ENCODE results near the gene ZNF581. TPM values are rescaled to one million over a fixed set of nuclear protein-coding genes. Genes with fewer than 3 reads are reported as not detected.
A peak's percentile ranks its signal among the peaks of the same experiment; 100 is the strongest.

ZNF581 gene
- total and polyA plus RNA-seq, 2 experiments from 2014 or later = 22.3 to 42.0 TPM

DNA sequence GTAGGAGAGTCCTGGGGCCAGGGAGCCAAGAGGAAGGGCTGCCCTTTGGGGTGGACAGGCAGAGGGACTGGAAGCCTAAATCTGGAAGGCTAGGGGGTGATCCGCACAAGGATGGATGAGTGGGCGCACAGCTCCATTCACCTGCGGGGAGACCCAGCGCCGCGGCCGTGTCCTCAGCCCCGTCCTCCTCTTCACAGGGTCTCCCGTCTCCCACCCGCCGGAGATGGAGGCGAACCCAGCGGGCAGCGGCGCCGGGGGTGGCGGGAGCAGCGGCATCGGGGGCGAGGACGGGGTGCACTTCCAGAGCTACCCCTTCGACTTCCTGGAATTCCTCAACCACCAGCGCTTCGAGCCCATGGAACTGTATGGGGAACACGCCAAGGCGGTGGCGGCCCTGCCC lies 30.1 kb upstream of the ZNF581 start:
- no peaks in the 10 kb centered on the region for H3K9me3 ChIP-seq (ENCODE audit: low read depth)
- DNase-seq (ENCODE audit: low read depth in 1 of 2, low spot score in 1 of 2) = no peak

DNA sequence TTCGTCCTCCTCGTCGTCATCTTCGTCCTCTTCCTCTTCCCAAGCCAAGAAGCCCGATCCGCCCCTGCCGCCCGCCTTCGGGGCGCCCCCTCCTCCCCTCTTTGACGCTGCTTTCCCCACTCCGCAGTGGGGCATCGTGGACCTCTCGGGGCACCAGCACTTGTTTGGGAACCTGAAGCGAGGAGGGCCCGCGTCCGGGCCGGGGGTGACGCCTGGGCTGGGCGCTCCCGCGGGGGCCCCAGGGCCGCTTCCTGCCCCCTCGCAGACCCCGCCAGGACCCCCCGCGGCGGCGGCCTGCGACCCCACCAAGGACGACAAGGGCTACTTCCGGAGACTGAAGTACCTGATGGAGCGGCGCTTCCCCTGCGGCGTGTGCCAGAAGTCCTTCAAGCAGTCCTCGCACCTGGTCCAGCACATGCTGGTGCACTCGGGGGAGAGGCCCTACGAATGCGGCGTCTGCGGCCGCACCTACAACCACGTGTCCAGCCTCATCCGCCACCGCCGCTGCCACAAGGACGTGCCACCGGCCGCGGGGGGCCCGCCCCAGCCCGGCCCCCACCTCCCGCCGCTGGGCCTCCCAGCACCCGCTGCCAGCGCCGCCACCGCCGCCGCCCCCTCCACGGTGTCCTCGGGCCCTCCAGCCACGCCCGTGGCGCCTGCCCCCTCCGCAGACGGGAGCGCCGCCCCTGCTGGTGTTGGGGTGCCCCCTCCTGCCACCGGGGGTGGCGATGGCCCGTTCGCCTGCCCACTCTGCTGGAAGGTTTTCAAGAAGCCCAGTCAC lies 29.3 kb upstream of the ZNF581 start:
- TF ChIP-seq, protein P1, sequence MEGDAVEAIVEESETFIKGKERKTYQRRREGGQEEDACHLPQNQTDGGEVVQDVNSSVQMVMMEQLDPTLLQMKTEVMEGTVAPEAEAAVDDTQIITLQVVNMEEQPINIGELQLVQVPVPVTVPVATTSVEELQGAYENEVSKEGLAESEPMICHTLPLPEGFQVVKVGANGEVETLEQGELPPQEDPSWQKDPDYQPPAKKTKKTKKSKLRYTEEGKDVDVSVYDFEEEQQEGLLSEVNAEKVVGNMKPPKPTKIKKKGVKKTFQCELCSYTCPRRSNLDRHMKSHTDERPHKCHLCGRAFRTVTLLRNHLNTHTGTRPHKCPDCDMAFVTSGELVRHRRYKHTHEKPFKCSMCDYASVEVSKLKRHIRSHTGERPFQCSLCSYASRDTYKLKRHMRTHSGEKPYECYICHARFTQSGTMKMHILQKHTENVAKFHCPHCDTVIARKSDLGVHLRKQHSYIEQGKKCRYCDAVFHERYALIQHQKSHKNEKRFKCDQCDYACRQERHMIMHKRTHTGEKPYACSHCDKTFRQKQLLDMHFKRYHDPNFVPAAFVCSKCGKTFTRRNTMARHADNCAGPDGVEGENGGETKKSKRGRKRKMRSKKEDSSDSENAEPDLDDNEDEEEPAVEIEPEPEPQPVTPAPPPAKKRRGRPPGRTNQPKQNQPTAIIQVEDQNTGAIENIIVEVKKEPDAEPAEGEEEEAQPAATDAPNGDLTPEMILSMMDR (IDR thresholded peaks at IDR 0.05; ENCODE audit: low read depth, low read length) = no peak
- H3K9me3 ChIP-seq (ENCODE audit: low read depth) = no peaks in the 10 kb centered on the region
- no peak overlapping the region for H3K27ac ChIP-seq
- no peak overlapping the region for H3K4me3 ChIP-seq
- no peak for DNase-seq (ENCODE audit: low read depth in 1 of 2, low spot score in 1 of 2)
- H3K36me3 ChIP-seq = peaks cover 19% of the 10 kb centered on the region
- no peaks in the 10 kb centered on the region for H3K27me3 ChIP-seq
- H3K4me1 ChIP-seq (ENCODE audit: low read depth) = peaks cover 10% of the 10 kb centered on the region

More for the DNA sequence above, 30.1 kb upstream of the ZNF581 start:
- Histone ChIP-seq H3K36me3 (peaks cover 19% of the 10 kb centered on the region), H3K27me3 (no peaks in the 10 kb centered on the region), H3K27ac (peak overlapping the region; percentile 34), H3K4me1 (ENCODE audit: low read depth) (peaks cover 10% of the 10 kb centered on the region), H3K4me3 (no peak overlapping the region)
- TF ChIP-seq, protein P1 (IDR thresholded peaks at IDR 0.05; ENCODE audit: low read depth, low read length) = no peak

DNA sequence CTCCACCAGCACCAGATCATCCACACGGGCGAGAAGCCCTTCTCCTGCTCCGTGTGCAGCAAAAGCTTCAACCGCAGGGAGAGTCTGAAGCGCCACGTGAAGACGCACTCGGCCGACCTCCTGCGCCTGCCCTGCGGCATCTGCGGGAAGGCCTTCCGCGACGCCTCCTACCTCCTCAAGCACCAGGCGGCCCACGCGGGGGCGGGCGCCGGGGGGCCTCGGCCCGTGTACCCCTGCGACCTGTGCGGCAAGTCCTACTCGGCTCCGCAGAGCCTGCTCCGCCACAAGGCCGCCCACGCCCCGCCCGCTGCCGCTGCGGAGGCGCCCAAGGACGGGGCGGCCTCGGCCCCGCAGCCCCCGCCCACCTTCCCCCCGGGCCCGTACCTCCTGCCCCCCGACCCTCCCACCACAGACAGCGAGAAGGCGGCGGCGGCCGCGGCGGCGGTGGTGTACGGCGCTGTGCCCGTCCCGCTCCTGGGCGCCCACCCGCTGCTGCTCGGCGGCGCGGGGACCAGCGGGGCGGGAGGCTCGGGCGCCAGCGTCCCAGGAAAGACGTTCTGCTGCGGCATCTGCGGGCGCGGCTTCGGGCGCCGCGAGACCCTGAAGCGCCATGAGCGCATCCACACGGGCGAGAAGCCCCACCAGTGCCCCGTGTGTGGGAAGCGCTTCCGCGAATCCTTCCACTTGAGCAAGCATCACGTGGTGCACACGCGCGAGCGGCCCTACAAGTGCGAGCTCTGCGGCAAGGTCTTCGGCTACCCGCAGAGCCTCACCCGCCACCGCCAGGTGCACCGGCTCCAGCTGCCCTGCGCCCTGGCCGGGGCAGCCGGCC lies 28.5 kb upstream of the ZNF581 start:
- TF ChIP-seq, protein P1 (IDR thresholded peaks at IDR 0.05; ENCODE audit: low read depth, low read length) = no peak
- peaks cover 10% of the 10 kb centered on the region for H3K4me1 ChIP-seq (ENCODE audit: low read depth)
- peaks cover 19% of the 10 kb centered on the region for H3K36me3 ChIP-seq
- DNase-seq (ENCODE audit: low read depth in 1 of 2, low spot score in 1 of 2) = no peak
- H3K4me3 ChIP-seq = no peak overlapping the region
- no peaks in the 10 kb centered on the region for H3K27me3 ChIP-seq
- H3K27ac ChIP-seq = no peak overlapping the region
- no peaks in the 10 kb centered on the region for H3K9me3 ChIP-seq (ENCODE audit: low read depth)

DNA sequence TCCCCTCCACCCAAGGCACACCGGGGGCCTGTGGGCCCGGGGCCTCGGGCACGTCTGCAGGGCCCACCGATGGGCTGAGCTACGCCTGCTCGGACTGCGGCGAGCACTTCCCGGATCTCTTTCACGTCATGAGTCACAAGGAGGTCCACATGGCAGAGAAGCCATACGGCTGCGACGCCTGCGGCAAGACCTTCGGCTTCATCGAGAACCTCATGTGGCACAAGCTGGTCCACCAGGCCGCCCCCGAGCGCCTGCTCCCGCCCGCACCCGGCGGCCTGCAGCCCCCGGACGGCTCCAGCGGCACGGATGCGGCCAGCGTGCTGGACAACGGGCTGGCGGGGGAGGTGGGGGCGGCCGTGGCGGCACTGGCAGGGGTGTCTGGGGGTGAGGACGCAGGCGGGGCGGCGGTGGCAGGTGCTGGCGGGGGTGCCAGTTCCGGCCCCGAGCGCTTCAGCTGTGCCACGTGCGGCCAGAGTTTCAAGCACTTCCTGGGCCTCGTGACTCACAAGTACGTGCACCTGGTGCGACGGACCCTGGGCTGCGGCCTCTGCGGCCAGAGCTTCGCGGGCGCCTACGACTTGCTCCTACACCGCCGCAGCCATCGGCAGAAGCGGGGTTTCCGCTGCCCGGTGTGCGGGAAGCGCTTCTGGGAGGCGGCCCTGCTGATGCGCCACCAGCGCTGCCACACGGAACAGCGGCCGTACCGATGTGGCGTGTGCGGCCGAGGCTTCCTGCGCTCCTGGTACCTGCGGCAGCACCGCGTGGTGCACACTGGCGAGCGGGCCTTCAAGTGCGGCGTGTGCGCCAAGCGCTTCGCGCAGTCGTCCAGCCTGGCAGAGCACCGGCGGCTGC lies 27.7 kb upstream of the ZNF581 start:
- Histone ChIP-seq H3K4me1 (ENCODE audit: low read depth) (peaks cover 10% of the 10 kb centered on the region), H3K27me3 (no peaks in the 10 kb centered on the region), H3K27ac (no peak overlapping the region), H3K36me3 (peaks cover 19% of the 10 kb centered on the region), H3K4me3 (no peak overlapping the region), H3K9me3 (ENCODE audit: low read depth) (no peaks in the 10 kb centered on the region)
- DNase-seq (ENCODE audit: low read depth in 1 of 2, low spot score in 1 of 2) = no peak
- TF ChIP-seq, protein P1 (IDR thresholded peaks at IDR 0.05; ENCODE audit: low read depth, low read length) = no peak

DNA sequence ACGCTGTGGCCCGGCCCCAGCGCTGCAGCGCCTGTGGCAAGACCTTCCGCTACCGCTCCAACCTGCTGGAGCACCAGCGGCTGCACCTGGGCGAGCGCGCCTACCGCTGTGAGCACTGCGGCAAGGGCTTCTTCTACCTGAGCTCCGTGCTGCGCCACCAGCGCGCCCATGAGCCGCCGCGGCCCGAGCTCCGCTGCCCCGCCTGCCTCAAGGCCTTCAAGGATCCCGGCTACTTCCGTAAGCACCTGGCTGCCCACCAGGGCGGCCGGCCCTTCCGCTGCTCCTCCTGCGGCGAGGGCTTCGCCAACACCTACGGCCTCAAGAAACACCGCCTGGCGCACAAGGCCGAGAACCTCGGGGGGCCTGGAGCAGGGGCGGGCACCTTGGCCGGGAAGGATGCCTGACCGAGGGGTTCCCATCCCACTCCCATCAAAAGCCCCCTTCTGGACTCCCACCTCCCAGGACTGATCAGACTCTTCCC lies 27.0 kb upstream of the ZNF581 start:
- TF ChIP-seq, protein P1 (IDR thresholded peaks at IDR 0.05; ENCODE audit: low read depth, low read length) = no peak
- Histone ChIP-seq H3K27ac (no peak overlapping the region), H3K27me3 (no peaks in the 10 kb centered on the region), H3K4me1 (ENCODE audit: low read depth) (peaks cover 4% of the 10 kb centered on the region), H3K36me3 (peaks cover 19% of the 10 kb centered on the region), H3K4me3 (no peak overlapping the region), H3K9me3 (ENCODE audit: low read depth) (no peaks in the 10 kb centered on the region)
- no peak for DNase-seq (ENCODE audit: low read depth in 1 of 2, low spot score in 1 of 2)
